Smooth muscle cell (in vitro differentiated cells): ENCODE measurements around the gene RASGRF2. TPM values are rescaled to one million over a fixed set of nuclear protein-coding genes. Genes with fewer than 3 reads are reported as not detected.

ENCODE experiments used
- DNase-seq: peaks from one replicate; lab custom pipeline; 2025; ENCODE audit not compliant: unreplicated experiment; lab: John Stamatoyannopoulos, UW
- H2AFZ ChIP-seq: fragments of 200-600 bp; sonication (generic); 2 replicates; pipeline ENCODE4 v1.6.0; 2016; ENCODE audit warnings: antibody characterized with exemption, low read depth, mild to moderate bottlenecking
- H3F3A ChIP-seq: fragments of 200-600 bp; sonication (generic); 2 replicates; pipeline ENCODE4 v1.6.0; 2017; ENCODE audit warnings: antibody characterized with exemption, low read depth
- H3K27ac ChIP-seq: fragments of 200-600 bp; sonication (generic); 2 replicates; pipeline ENCODE4 v1.5.1; 2016; ENCODE audit warnings: low read depth, mild to moderate bottlenecking
- H3K27me3 ChIP-seq: fragments of 200-600 bp; sonication (generic); 2 replicates; pipeline ENCODE4 v1.6.1; 2016; ENCODE audit warnings: low read depth, mild to moderate bottlenecking
- H3K36me3 ChIP-seq: fragments of 200-600 bp; sonication (generic); 2 replicates; pipeline ENCODE4 v1.5.1; 2016; ENCODE audit warnings: low read depth
- H3K4me1 ChIP-seq: fragments of 200-600 bp; sonication (generic); 2 replicates; pipeline ENCODE4 v1.5.1; 2016; ENCODE audit warnings: low read depth
- H3K4me2 ChIP-seq: fragments of 200-600 bp; sonication (generic); 2 replicates; pipeline ENCODE4 v1.6.0; 2016; ENCODE audit warnings: mild to moderate bottlenecking
- H3K4me3 ChIP-seq: fragments of 200-600 bp; sonication (generic); 2 replicates; pipeline ENCODE4 v1.5.1; 2016; ENCODE audit warnings: mild to moderate bottlenecking
- H3K79me2 ChIP-seq: fragments of 200-600 bp; sonication (generic); 2 replicates; pipeline ENCODE4 v1.6.0; 2016; ENCODE audit warnings: low read depth, mild to moderate bottlenecking
- H3K9ac ChIP-seq: fragments of 200-600 bp; sonication (generic); 2 replicates; pipeline ENCODE4 v1.6.0; 2016; ENCODE audit warnings: low read depth
- H3K9me3 ChIP-seq: fragments of 200-600 bp; sonication (generic); replicated peaks from 2 replicates; pipeline ENCODE4 v1.5.1; 2016; ENCODE audit warnings: low read depth
- H4K20me1 ChIP-seq: fragments of 200-600 bp; sonication (generic); 2 replicates; pipeline ENCODE4 v1.6.0; 2016; ENCODE audit warnings: low read depth
- WGBS: methylation state at CpG from one replicate; pipeline ENCODE4 v1.1.7; 2016; ENCODE audit warnings: low lambda C conversion rate; 5-methylcytosine and 5-hydroxymethylcytosine counted together
- polyA plus RNA-seq: library from polyadenylated mRNA; unstranded; fragments of >200 nt; fragmentation: Nextera tagmentation; extraction: Ambion mirVana; gene quantifications from 2 replicates; pipeline ENCODE4 v1.2.1, GENCODE V29; 2016
- total RNA-seq: library from RNA; depleted of rRNA; stranded (reverse); fragments of >200 nt; gene quantifications from 2 replicates; pipeline ENCODE4 v1.2.3, GENCODE V29; 2014
- TF ChIP-seq, protein P1 (sequence below): fragments of 200-600 bp; sonication (generic); IDR thresholded peaks from 2 replicates; pipeline ENCODE4 v1.5.1; 2017; ENCODE audit warnings: borderline replicate concordance, mild to moderate bottlenecking, antibody characterized with exemption; ENCODE audit not compliant: insufficient read depth, poor library complexity, severe bottlenecking

The RASGRF2 gene
- total and polyA plus RNA-seq, 2 experiments from 2014 or later = 11.1 to 24.7 TPM

DNA sequence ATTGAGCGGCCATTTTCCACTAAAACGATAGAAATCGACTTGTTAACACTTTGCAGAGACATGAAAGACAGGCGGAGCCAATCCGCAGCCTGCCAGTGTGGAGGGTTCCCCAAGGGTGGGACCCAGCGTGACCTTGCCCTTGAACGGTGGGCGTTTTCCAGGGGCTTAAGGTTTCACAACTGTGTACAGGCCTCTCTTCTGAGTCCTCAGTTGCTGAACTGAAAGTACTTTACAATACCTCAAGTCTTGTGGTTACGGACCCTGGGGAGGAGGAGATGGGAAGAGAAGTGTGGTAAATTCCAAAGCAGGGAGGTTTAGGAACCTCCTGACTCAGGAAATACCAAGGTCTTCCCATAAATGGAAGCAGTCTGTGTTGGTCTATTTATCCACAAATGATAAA is 204.8 kb downstream of the RASGRF2 start:
- Histone ChIP-seq H3K36me3 (no peaks in the 10 kb centered on the region), H4K20me1 (no peaks in the 10 kb centered on the region), H3F3A (no peaks in the 10 kb centered on the region), H3K27ac (peak overlapping the region; percentile 20), H2AFZ (no peak overlapping the region), H3K4me3 (no peak overlapping the region), H3K27me3 (no peaks in the 10 kb centered on the region), H3K79me2 (no peaks in the 10 kb centered on the region), H3K9me3 (no peaks in the 10 kb centered on the region), H3K4me1 (no peaks in the 10 kb centered on the region), H3K9ac (no peak overlapping the region), H3K4me2 (no peak overlapping the region)
- no peak for DNase-seq
- 74% methylated on average over 9 of the region's 9 CpGs for whole genome bisulfite sequencing
- TF ChIP-seq, protein P1, sequence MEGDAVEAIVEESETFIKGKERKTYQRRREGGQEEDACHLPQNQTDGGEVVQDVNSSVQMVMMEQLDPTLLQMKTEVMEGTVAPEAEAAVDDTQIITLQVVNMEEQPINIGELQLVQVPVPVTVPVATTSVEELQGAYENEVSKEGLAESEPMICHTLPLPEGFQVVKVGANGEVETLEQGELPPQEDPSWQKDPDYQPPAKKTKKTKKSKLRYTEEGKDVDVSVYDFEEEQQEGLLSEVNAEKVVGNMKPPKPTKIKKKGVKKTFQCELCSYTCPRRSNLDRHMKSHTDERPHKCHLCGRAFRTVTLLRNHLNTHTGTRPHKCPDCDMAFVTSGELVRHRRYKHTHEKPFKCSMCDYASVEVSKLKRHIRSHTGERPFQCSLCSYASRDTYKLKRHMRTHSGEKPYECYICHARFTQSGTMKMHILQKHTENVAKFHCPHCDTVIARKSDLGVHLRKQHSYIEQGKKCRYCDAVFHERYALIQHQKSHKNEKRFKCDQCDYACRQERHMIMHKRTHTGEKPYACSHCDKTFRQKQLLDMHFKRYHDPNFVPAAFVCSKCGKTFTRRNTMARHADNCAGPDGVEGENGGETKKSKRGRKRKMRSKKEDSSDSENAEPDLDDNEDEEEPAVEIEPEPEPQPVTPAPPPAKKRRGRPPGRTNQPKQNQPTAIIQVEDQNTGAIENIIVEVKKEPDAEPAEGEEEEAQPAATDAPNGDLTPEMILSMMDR = no peak

DNA sequence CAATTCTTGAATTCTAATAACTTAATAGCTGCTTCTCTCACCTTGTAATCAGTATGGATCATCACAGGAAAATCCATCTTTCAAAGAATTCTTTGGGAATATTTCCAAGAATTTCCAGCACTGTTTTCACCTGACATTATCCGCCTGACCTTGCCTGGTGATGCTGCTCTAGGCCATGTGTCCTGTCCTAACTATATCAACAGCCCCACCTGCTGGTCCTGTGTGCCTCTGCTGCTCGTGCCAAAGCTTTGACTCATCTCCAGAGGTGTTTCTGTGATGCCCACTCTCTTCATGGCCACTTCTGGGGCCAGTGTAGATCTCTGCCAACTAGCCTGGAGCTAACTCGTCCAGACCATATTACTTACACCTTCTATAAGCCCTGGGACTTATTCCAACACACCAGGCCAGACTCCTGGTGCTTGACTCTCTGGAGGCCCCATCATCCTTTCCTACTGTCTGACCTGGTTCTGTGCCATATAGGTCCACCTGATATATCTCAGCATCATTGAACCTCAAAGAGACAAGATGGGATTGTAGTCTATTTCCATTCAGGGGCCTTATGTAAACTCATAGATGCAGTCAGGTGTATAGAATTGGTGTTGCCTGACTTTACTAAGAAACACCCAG is 205.4 kb downstream of the RASGRF2 start:
- Histone ChIP-seq H3K27ac (no peak overlapping the region), H3F3A (no peaks in the 10 kb centered on the region), H3K9me3 (no peaks in the 10 kb centered on the region), H3K4me2 (no peak overlapping the region), H3K27me3 (no peaks in the 10 kb centered on the region), H3K4me3 (no peak overlapping the region), H4K20me1 (no peaks in the 10 kb centered on the region), H3K9ac (no peak overlapping the region), H3K79me2 (no peaks in the 10 kb centered on the region), H3K36me3 (no peaks in the 10 kb centered on the region), H3K4me1 (no peaks in the 10 kb centered on the region), H2AFZ (no peak overlapping the region)
- DNase-seq = no peak
- WGBS = 47% methylated on average over 3 of the region's 3 CpGs
- TF ChIP-seq, protein P1 = peak; percentile 56

DNA sequence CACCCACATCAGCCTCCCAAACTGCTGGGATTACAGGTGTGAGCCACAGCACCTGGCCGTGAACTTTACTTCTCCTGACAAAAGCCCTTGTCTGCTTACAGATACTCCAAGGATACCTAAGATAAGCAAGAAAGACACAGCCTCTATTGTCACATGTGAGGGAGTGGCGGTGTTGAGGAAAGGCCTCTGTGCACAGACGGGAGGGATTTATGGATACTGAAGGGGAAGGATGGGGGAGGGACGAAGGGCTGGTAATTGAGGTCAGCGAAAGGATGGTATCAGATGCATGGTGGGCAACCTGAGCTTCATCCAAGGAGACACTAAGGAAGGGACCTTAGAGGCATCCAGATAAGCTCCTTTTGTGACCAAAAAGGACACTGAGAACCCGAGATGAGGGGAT is 206.3 kb downstream of the RASGRF2 start:
- Histone ChIP-seq H3K36me3 (no peaks in the 10 kb centered on the region), H4K20me1 (no peaks in the 10 kb centered on the region), H3K4me1 (no peaks in the 10 kb centered on the region), H3K4me2 (no peak overlapping the region), H3K9me3 (no peaks in the 10 kb centered on the region), H3K27me3 (no peaks in the 10 kb centered on the region), H3K9ac (no peak overlapping the region), H2AFZ (no peak overlapping the region), H3K79me2 (no peaks in the 10 kb centered on the region), H3K4me3 (no peak overlapping the region), H3K27ac (no peak overlapping the region), H3F3A (no peaks in the 10 kb centered on the region)
- TF ChIP-seq, protein P1 = no peak
- 88% methylated on average over 6 of the region's 6 CpGs for WGBS
- no peak for DNase-seq

DNA sequence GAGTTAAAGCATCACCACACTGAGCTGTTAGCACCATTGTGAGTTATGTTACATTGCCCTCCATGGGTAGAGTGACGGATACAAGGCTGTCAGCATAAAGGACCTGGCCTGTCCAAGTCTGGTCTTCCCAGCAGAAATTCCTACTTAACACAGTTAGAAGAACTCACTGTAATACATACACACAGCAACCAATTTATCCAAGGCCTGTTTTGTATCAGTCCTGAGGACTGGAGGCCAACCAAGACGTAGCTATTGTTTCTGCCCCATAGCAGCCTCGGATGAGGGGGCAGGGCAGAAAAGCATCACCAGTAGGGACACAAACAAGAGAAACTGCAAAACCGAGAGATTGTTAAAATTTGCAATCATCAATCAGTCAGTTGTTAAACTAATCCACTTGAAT is 206.9 kb downstream of the RASGRF2 start:
- Histone ChIP-seq H3K9ac (no peak overlapping the region), H4K20me1 (no peaks in the 10 kb centered on the region), H3K4me3 (no peak overlapping the region), H3K4me1 (no peaks in the 10 kb centered on the region), H3K9me3 (no peaks in the 10 kb centered on the region), H2AFZ (no peak overlapping the region), H3K27me3 (no peaks in the 10 kb centered on the region), H3K79me2 (no peaks in the 10 kb centered on the region), H3K36me3 (no peaks in the 10 kb centered on the region), H3K27ac (peak overlapping the region; percentile 44), H3K4me2 (no peak overlapping the region), H3F3A (no peaks in the 10 kb centered on the region)
- TF ChIP-seq, protein P1 = no peak
- no peak for DNase-seq
- WGBS = 62% methylated on average over 4 of the region's 4 CpGs
